A673 (cell line): ENCODE results near the gene SGMS1.

Source experiments
- CTCF ChIP-seq: fragments of 300-800, 200-600 bp; sonication (generic); conservative IDR thresholded peaks from 2 replicates; pipeline ENCODE4 v1.5.1; 2017; ENCODE audit warnings: low read depth, mild to moderate bottlenecking, antibody characterized with exemption, low read length, moderate library complexity, mixed read lengths
- EZH2 ChIP-seq: fragments of 200-600 bp; sonication (generic); IDR thresholded peaks from 2 replicates; pipeline ENCODE4 v1.6.1; 2017; ENCODE audit warnings: borderline replicate concordance, low read depth, mild to moderate bottlenecking, mixed read lengths, antibody characterized with exemption, low read length; ENCODE audit not compliant: poor library complexity, severe bottlenecking

DNA sequence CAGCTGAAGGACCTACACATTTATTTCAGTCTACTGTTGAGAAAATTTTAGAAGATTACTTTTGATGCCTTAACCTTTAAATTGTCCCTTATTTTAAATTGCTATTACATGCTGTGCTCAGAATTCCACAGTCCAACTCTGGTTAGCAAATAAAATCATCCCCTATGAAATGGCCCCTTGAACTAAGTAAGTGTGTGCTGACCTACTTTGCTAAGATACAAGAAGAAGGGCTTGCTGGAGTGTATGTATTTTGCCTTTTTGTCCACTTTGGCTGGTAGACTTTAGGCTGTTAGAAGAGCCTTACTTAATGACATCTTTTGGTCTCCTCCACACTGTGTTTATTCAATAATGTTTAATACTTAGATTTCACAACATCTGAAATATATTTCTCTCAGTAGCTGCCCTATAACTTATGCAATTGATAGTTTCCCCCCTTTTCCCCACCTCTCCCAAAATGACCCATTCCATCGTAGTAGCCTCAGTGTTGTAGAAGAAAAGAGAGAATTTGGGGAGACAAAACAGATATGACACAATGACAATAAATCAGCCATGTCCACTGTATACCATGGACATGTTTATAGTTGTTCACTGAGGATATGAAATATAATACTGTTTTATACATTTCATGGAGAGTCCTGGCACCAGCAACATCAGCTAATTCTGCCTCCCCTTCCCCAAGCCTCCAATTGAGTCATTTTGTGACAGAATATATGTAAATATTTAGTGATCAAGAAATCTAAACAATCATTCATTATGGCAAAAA lies 264.6 kb downstream of the SGMS1 start:
- TF ChIP-seq CTCF (no peak), EZH2 (no peak)
